NCI-H146 treated with DMSO at 0.1 percent for 48 hours (cell line): ENCODE data around the gene MYO3B.
A peak's percentile ranks its signal among the peaks of the same experiment; 100 is the strongest.

ENCODE experiments used
- DNase-seq: peaks from one replicate; lab custom pipeline; 2025; ENCODE audit not compliant: unreplicated experiment; lab: John Stamatoyannopoulos, UW

Gene MYO3B

GRCh38 chr2:170177950-170178781 lies at the start of gene MYO3B:
Gene MYO3B, plus strand, starts transcription at chr2:170178147. Its CDS starts 141 bp downstream, at chr2:170178288.
- DNase-seq, result peak; percentile 8

GRCh38 chr2:170139276-170139967 lies 38.5 kb upstream of the MYO3B start:
- DNase-seq, result no peak

- no peak for DNase-seq
Observed at GRCh38 chr2:170140561-170140960, 37.4 kb upstream of the MYO3B start.

- no peak for DNase-seq
Observed at GRCh38 chr2:170141865-170142264, 36.1 kb upstream of the MYO3B start.

- DNase-seq, result no peak
Observed at GRCh38 chr2:170142502-170142901, 35.4 kb upstream of the MYO3B start.

GRCh38 chr2:170143045-170143717 lies 34.8 kb upstream of the MYO3B start:
- no peak for DNase-seq

- no peak for DNase-seq
Observed at GRCh38 chr2:170144761-170145160, 33.2 kb upstream of the MYO3B start.

GRCh38 chr2:170145191-170145590 lies 32.8 kb upstream of the MYO3B start:
- no peak for DNase-seq

- DNase-seq, result no peak
Observed at GRCh38 chr2:170145675-170146432, 32.1 kb upstream of the MYO3B start.

GRCh38 chr2:170146784-170147183 lies 31.2 kb upstream of the MYO3B start:
- DNase-seq, result no peak

- DNase-seq, result no peak
Observed at GRCh38 chr2:170147576-170147975, 30.4 kb upstream of the MYO3B start.

- no peak for DNase-seq
Observed at GRCh38 chr2:170148161-170148560, 29.8 kb upstream of the MYO3B start.

GRCh38 chr2:170152421-170152820 lies 25.5 kb upstream of the MYO3B start:
- no peak for DNase-seq

- no peak for DNase-seq
Observed at GRCh38 chr2:170155022-170155722, 22.8 kb upstream of the MYO3B start.

- DNase-seq, result no peak
Observed at GRCh38 chr2:170155723-170156253, 22.2 kb upstream of the MYO3B start.

- DNase-seq, result no peak
Observed at GRCh38 chr2:170156592-170156991, 21.4 kb upstream of the MYO3B start.

- no peak for DNase-seq
Observed at GRCh38 chr2:170157025-170157684, 20.8 kb upstream of the MYO3B start.

GRCh38 chr2:170159060-170159459 lies 18.9 kb upstream of the MYO3B start:
- DNase-seq, result no peak

- no peak for DNase-seq
Observed at GRCh38 chr2:170161516-170162270, 16.3 kb upstream of the MYO3B start.
